ENCODE measurements around the gene ANKS1A. TPM values are rescaled to one million over a fixed set of nuclear protein-coding genes. Genes with fewer than 3 reads are reported as not detected.
A peak's percentile ranks its signal among the peaks of the same experiment; 100 is the strongest.

ANKS1A gene
- total and polyA plus RNA-seq, 12 donors: 7.1 to 36.3 (median 29.9) TPM

DNA sequence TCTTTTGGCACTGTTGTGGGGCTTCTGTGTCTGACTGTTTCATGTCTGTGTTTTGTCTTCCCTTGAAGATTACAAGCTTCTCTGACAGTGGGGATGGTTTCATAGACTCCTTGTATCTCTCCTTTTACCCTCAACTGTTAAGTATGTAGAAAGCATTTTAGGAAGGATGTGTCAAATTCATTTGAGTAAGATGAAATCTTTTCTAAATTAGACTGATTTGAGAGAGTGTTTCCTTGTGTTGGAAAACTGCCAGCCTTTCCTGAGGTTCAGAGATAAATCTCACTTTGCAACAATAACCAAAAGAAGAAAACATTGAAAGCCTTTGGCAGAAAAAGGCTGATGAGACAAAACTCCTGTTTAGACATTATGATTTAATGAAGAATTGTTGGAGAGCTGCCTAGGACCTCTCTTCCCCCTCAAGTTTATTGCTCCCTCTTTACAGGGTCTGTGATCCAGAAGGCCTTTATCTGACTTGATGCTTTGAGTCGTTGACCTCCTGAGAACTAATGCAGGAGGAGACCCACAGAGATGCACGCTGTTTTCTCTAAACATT lies 68.3 kb downstream of the ANKS1A start:
- TF ChIP-seq, protein P1, sequence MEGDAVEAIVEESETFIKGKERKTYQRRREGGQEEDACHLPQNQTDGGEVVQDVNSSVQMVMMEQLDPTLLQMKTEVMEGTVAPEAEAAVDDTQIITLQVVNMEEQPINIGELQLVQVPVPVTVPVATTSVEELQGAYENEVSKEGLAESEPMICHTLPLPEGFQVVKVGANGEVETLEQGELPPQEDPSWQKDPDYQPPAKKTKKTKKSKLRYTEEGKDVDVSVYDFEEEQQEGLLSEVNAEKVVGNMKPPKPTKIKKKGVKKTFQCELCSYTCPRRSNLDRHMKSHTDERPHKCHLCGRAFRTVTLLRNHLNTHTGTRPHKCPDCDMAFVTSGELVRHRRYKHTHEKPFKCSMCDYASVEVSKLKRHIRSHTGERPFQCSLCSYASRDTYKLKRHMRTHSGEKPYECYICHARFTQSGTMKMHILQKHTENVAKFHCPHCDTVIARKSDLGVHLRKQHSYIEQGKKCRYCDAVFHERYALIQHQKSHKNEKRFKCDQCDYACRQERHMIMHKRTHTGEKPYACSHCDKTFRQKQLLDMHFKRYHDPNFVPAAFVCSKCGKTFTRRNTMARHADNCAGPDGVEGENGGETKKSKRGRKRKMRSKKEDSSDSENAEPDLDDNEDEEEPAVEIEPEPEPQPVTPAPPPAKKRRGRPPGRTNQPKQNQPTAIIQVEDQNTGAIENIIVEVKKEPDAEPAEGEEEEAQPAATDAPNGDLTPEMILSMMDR (IDR thresholded peaks at IDR 0.05): no peak

DNA sequence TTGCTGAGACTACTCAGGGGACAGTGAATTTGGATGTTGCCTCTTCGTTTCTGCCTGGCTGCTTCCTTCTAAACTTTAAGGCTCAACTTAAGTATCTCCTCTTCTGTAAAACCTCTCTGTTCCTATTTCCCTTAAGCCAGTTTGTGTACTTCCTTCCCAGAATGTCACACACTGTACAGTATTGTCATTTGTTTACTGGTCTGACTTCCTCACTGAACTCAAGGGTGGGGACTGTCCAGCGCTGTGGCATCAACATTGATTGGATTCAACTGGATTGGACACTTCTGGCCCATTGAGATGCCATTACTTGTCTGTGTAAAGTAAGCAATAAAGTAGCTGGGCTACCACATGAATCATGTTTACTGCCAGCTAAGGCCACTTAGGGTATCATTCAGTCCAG lies 69.7 kb downstream of the ANKS1A start:
- intact Hi-C loops (cut with DNase I): loop anchor here in 4 of 10 donors (5.0 kb wide), 3 partner anchors 56 to 71 kb away; partner anchors contain the start of genes ANKS1A (in 2 of the 4) and TAF11 (in 2 of the 4)
- DNase-seq: no peak
- Histone ChIP-seq H3K27me3 (no peaks in the 10 kb centered on the region), H3K36me3 (no peaks in the 10 kb centered on the region), H3K4me1 (peaks cover 3 to 90% (median 70%) of the 10 kb centered on the region in 9 donors), H3K9me3 (no peaks in the 10 kb centered on the region), H3K4me3 (no peak overlapping the region), H3K27ac (peak overlapping the region in 7 of 10 donors; percentile 1 to 74 (median 34))
- peak; percentile 45 to 83 (median 60) for ATAC-seq
- WGBS, 2 donors: 52 to 60% methylated on average over 2 of the region's 2 CpGs
- TF ChIP-seq, protein P1 (IDR thresholded peaks at IDR 0.05): no peak

More for the DNA sequence above, 68.3 kb downstream of the ANKS1A start:
- Histone ChIP-seq H3K27ac (peak overlapping the region in 9 of 10 donors; percentile 6 to 74 (median 31)), H3K36me3 (no peaks in the 10 kb centered on the region), H3K4me1 (peaks cover 3 to 95% (median 83%) of the 10 kb centered on the region in 9 donors), H3K9me3 (no peaks in the 10 kb centered on the region), H3K4me3 (no peak overlapping the region), H3K27me3 (no peaks in the 10 kb centered on the region)
- ATAC-seq: peak in 3 of 8 donors; percentile 15 to 32 (median 18)
- WGBS, 2 donors: 21 to 33% methylated on average over 2 of the region's 2 CpGs
- intact Hi-C loops (cut with DNase I): loop anchor here in 4 of 10 donors (5.0 kb wide), 3 partner anchors 55 to 70 kb away; partner anchors contain the start of genes ANKS1A (in 2 of the 4) and TAF11 (in 2 of the 4)
- no peak for DNase-seq

DNA sequence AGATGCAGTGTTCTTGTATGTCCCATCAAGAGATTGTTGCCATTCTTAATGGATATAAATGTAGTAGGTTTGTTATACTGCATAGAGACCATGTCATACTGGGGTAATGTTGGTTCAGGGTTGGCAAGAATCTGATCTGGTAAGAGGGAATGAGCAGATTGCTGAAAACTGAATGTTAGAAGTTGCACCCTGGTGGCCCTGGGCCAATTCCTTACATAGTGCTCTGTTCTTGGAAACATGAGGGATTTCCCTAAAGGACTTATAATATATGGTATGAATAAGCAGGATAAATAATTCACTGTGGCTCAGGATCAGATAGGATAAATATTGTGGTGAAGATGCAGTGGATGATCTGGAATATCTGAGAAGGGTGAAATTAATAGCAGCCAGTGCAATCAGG lies 70.2 kb downstream of the ANKS1A start:
- no peak overlapping the region for H3K4me3 ChIP-seq
- no peak for DNase-seq
- peak overlapping the region in 4 of 10 donors; percentile 14 to 74 (median 68) for H3K27ac ChIP-seq
- TF ChIP-seq, protein P1 (IDR thresholded peaks at IDR 0.05): no peak
- H3K27me3 ChIP-seq: no peaks in the 10 kb centered on the region
- no peak for ATAC-seq
- H3K9me3 ChIP-seq: no peaks in the 10 kb centered on the region
- peaks cover 3 to 90% (median 70%) of the 10 kb centered on the region in 9 donors for H3K4me1 ChIP-seq
- intact Hi-C loops (cut with DNase I): loop anchor here in 4 of 10 donors (5.0 kb wide), 3 partner anchors 57 to 72 kb away; partner anchors contain the start of genes ANKS1A (in 2 of the 4) and TAF11 (in 2 of the 4)
- H3K36me3 ChIP-seq: no peaks in the 10 kb centered on the region

DNA sequence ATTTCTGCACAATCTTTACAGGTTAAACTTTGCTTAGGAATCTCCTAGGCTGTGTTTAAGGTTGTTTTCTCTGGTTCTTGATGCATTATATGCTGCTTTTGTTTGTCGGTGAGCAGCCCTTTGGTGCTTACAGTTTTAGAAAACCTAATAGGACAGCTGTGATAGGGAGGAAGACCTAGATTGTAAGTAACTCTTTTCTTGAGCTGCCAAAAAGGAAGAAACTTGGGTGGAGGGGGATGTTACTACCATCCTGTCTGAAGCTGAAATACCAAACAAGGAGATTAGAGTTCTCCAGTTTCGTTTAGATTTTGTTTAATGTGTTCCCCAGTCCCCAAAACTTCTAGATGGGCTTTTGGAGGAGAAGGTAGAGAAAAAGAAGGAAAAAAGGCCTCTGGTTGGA lies 72.0 kb downstream of the ANKS1A start:
- intact Hi-C loops (cut with DNase I): loop anchor here in 3 of 10 donors (5.0 to 10.0 kb wide), 2 partner anchors 54 to 66 kb away; no protein-coding TSS in a partner anchor
- H3K9me3 ChIP-seq: peaks cover 0 to 6% (median 0%) of the 10 kb centered on the region in 11 donors
- TF ChIP-seq, protein P1 (IDR thresholded peaks at IDR 0.05): no peak
- H3K4me3 ChIP-seq: no peak overlapping the region
- ATAC-seq (peak in 5 of 8 donors; percentile 41 to 78 (median 63)), DNase-seq (no peak)
- H3K27ac ChIP-seq: peak overlapping the region in 9 of 10 donors; percentile 24 to 73 (median 71)
- no peaks in the 10 kb centered on the region for H3K36me3 ChIP-seq
- peaks cover 3 to 92% (median 71%) of the 10 kb centered on the region in 9 donors for H3K4me1 ChIP-seq
- H3K27me3 ChIP-seq: no peaks in the 10 kb centered on the region
- WGBS, 2 donors: 53 to 62% methylated on average over 2 of the region's 2 CpGs
